ENCODE data around the gene NTRK3. TPM values are rescaled to one million over a fixed set of nuclear protein-coding genes. Genes with fewer than 3 reads are reported as not detected.

Gene NTRK3
- total RNA-seq, 1 experiment from 2014 or later = not detected

DNA sequence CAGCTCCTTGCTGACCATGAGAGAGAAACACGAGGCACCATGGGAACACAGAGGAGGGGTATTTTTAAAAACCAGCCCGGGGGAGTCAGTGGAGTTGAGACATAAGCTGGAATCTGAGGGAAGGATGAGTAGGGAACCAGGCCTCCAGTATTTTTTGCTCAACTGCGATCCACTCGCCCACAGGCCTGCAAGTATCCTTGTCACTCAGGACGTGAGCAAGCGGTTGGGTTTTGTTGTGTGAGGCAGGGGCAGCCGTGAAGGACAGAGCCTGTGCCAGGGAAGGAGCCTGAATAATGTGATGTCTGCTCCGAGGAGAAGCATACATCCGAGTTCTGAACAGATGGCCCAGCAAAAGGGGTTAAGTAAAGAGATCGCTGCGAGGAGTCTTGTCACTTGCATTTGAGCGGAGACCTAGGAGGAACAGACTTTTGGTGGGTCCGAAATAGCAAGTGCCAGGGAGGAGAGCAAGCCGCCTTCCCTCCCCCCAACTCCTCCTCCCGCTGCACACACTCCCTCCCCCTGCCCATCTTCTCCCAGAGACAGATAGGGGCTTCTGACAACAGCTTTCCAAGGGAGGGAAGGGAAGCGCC lies 20.4 kb upstream of the NTRK3 start:
- CTCF ChIA-PET = no interaction called here
- no peak for ATAC-seq

DNA sequence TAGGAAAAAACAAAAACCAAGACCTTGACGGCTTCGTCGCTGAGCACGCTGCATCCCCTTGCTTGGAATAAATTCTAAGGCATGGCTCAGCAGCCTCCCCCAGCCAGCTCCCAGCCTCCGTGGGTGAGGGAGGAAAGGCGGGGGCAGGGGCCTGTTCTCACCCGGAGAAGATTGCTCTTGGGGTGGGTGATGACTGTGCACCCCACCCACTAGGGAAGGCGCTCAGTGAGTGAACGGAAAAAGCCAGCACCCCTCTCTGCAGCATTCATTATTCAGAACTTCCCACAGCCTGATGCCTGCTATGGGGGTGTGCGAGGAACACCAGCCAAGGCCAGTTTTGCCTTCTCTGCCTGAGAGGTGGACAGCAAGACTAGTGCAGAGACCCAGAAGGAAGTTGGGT lies 19.3 kb upstream of the NTRK3 start:
- ChIA-PET POLR2A (ENCODE audit: unreplicated experiment) (no interaction called here), CTCF (interaction anchor here (0.5 to 0.6 kb wide), 2 partner anchors 1114 to 1703 kb away, joined by 3 to 8 read pairs; no protein-coding TSS in a partner anchor)
- intact Hi-C loops (cut with micrococcal nuclease) = no loop called here
- no peak for ATAC-seq
- no peak overlapping the region for H3K4me3 ChIP-seq (ENCODE audit: low read length)
- no peaks in the 10 kb centered on the region for H3F3A ChIP-seq (ENCODE audit: low read length, unreplicated experiment)
- no peak overlapping the region for H3K4me2 ChIP-seq (ENCODE audit: low read length)
- peaks cover 19% of the 10 kb centered on the region for H3K27me3 ChIP-seq (ENCODE audit: low read length)
- H3K79me2 ChIP-seq (ENCODE audit: low read length) = no peaks in the 10 kb centered on the region
- no peaks in the 10 kb centered on the region for H3K9me2 ChIP-seq (replicated peaks; ENCODE audit: low read length)
- TF ChIP-seq EZH2phosphoT487 (IDR thresholded peaks at IDR 0.05; ENCODE audit: borderline replicate concordance, low read length) = no peak
- TF ChIP-seq, protein P1, sequence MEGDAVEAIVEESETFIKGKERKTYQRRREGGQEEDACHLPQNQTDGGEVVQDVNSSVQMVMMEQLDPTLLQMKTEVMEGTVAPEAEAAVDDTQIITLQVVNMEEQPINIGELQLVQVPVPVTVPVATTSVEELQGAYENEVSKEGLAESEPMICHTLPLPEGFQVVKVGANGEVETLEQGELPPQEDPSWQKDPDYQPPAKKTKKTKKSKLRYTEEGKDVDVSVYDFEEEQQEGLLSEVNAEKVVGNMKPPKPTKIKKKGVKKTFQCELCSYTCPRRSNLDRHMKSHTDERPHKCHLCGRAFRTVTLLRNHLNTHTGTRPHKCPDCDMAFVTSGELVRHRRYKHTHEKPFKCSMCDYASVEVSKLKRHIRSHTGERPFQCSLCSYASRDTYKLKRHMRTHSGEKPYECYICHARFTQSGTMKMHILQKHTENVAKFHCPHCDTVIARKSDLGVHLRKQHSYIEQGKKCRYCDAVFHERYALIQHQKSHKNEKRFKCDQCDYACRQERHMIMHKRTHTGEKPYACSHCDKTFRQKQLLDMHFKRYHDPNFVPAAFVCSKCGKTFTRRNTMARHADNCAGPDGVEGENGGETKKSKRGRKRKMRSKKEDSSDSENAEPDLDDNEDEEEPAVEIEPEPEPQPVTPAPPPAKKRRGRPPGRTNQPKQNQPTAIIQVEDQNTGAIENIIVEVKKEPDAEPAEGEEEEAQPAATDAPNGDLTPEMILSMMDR (conservative IDR thresholded peaks at IDR 0.05; ENCODE audit: low read depth, low read length) = no peak
- TF ChIP-seq EZH2 (IDR thresholded peaks at IDR 0.05; ENCODE audit: low read length, unreplicated experiment) = no peak
- no peak overlapping the region for H3K27ac ChIP-seq (ENCODE audit: low read length)
- no peaks in the 10 kb centered on the region for H3K36me3 ChIP-seq (ENCODE audit: low read depth, low read length)
- no peaks in the 10 kb centered on the region for H3K4me1 ChIP-seq (ENCODE audit: insufficient read depth, low read length)
- H3K9me3 ChIP-seq (ENCODE audit: low read length) = no peaks in the 10 kb centered on the region
- H2AFZ ChIP-seq (ENCODE audit: low read length) = no peak overlapping the region
- H3K9ac ChIP-seq (ENCODE audit: low read length) = no peak overlapping the region
- DNase-seq = no peak
- BruUV-seq (replicated peaks) = no TSS peak
- H4K20me1 ChIP-seq (ENCODE audit: low read length) = no peaks in the 10 kb centered on the region

More for the DNA sequence above, 20.4 kb upstream of the NTRK3 start:
- Histone ChIP-seq H3F3A (ENCODE audit: low read length, unreplicated experiment) (no peaks in the 10 kb centered on the region), H3K4me2 (ENCODE audit: low read length) (no peak overlapping the region), H3K9me2 (replicated peaks; ENCODE audit: low read length) (no peaks in the 10 kb centered on the region), H3K4me1 (ENCODE audit: insufficient read depth, low read length) (no peaks in the 10 kb centered on the region), H3K9ac (ENCODE audit: low read length) (no peak overlapping the region), H3K27ac (ENCODE audit: low read length) (no peak overlapping the region), H3K4me3 (ENCODE audit: low read length) (no peak overlapping the region), H3K9me3 (ENCODE audit: low read length) (no peaks in the 10 kb centered on the region), H3K36me3 (ENCODE audit: low read depth, low read length) (no peaks in the 10 kb centered on the region), H3K79me2 (ENCODE audit: low read length) (no peaks in the 10 kb centered on the region), H2AFZ (ENCODE audit: low read length) (no peak overlapping the region), H4K20me1 (ENCODE audit: low read length) (no peaks in the 10 kb centered on the region), H3K27me3 (ENCODE audit: low read length) (peaks cover 19% of the 10 kb centered on the region)
- DNase-seq = no peak
- TF ChIP-seq, protein P1 (conservative IDR thresholded peaks at IDR 0.05; ENCODE audit: low read depth, low read length) = no peak
- TF ChIP-seq EZH2phosphoT487 (IDR thresholded peaks at IDR 0.05; ENCODE audit: borderline replicate concordance, low read length) = no peak
- no peak for TF ChIP-seq EZH2 (IDR thresholded peaks at IDR 0.05; ENCODE audit: low read length, unreplicated experiment)
- POLR2A ChIA-PET (ENCODE audit: unreplicated experiment) = no interaction called here
- intact Hi-C loops (cut with micrococcal nuclease) = no loop called here
- no TSS peak for BruUV-seq (replicated peaks)

All from PC-3 (cell line).